ENCODE data around the gene RPA4. TPM values are rescaled to one million over a fixed set of nuclear protein-coding genes. Genes with fewer than 3 reads are reported as not detected.
"Not testable (repeated sequence)": the region's sequence is repeated elsewhere in the genome, so short reads cannot be mapped to it uniquely, and the experiment has no call there.

The RPA4 gene
- total RNA-seq, 1 experiment from 2014 or later = 0.17 TPM

GRCh38 chrX:96846841-96847240 lies 36.9 kb upstream of the RPA4 start (continued):
- TF ChIP-seq ZSCAN18 (CRISPR knock-in tag; IDR thresholded peaks at IDR 0.05) = no peak
- TF ChIP-seq ZNF532 (CRISPR knock-in tag; IDR thresholded peaks at IDR 0.05; ENCODE audit: borderline replicate concordance) = no peak
- no peak for TF ChIP-seq ZBTB43 (CRISPR knock-in tag; IDR thresholded peaks at IDR 0.05)
- TF ChIP-seq ZBTB21 (CRISPR knock-in tag; IDR thresholded peaks at IDR 0.05; ENCODE audit: borderline replicate concordance) = no peak
- no peak for TF ChIP-seq NFATC4 (CRISPR knock-in tag; IDR thresholded peaks at IDR 0.05)
- no peak for TF ChIP-seq ERG (CRISPR knock-in tag; IDR thresholded peaks at IDR 0.05)
- no peak for TF ChIP-seq GABPB1 (CRISPR knock-in tag; IDR thresholded peaks at IDR 0.05)
- TF ChIP-seq ATF2 (CRISPR knock-in tag; IDR thresholded peaks at IDR 0.05; ENCODE audit: borderline replicate concordance, low read depth) = no peak
- TF ChIP-seq ZNF416 (CRISPR knock-in tag; IDR thresholded peaks at IDR 0.05) = no peak

- H3K36me3 Mint-ChIP-seq; H3K27me3 Mint-ChIP-seq (ENCODE audit: low read depth); CTCF ChIA-PET; DNase-seq (ENCODE audit: low spot score); H3K9me3 Mint-ChIP-seq; ATAC-seq; POLR2A ChIA-PET; H3K4me1 Mint-ChIP-seq; H3K4me3 Mint-ChIP-seq; H3K27ac Mint-ChIP-seq: not testable (repeated sequence)
Measured at GRCh38 chrX:96859422-96859821, 24.3 kb upstream of the RPA4 start.

- CTCF ChIA-PET = no interaction called here
- Mint-ChIP-seq H3K4me1 (no peaks in the 10 kb centered on the region), H3K36me3 (no peaks in the 10 kb centered on the region), H3K27me3 (ENCODE audit: low read depth) (no peaks in the 10 kb centered on the region), H3K27ac (no peak overlapping the region), H3K9me3 (no peaks in the 10 kb centered on the region), H3K4me3 (no peak overlapping the region)
- ATAC-seq (no peak), DNase-seq (ENCODE audit: low spot score) (no peak)
- no peak for TF ChIP-seq OVOL2 (CRISPR knock-in tag; IDR thresholded peaks at IDR 0.05; ENCODE audit: borderline replicate concordance)
- TF ChIP-seq RELA (CRISPR knock-in tag; IDR thresholded peaks at IDR 0.05; ENCODE audit: borderline replicate concordance) = no peak
- POLR2A ChIA-PET = no interaction called here
Measured at GRCh38 chrX:96861218-96861617, 22.5 kb upstream of the RPA4 start.

- no peak for TF ChIP-seq ARID4B (CRISPR knock-in tag; IDR thresholded peaks at IDR 0.05; ENCODE audit: borderline replicate concordance)
- CTCF ChIA-PET = no interaction called here
- ATAC-seq (no peak), DNase-seq (ENCODE audit: low spot score) (no peak)
- no peak overlapping the region for H3K27ac Mint-ChIP-seq
- no peak overlapping the region for H3K4me3 Mint-ChIP-seq
- no peaks in the 10 kb centered on the region for H3K9me3 Mint-ChIP-seq
- no peaks in the 10 kb centered on the region for H3K4me1 Mint-ChIP-seq
- H3K27me3 Mint-ChIP-seq (ENCODE audit: low read depth) = no peaks in the 10 kb centered on the region
- POLR2A ChIA-PET = no interaction called here
- no peaks in the 10 kb centered on the region for H3K36me3 Mint-ChIP-seq
Measured at GRCh38 chrX:96861661-96862060, 22.0 kb upstream of the RPA4 start.
